ENCODE measurements around the gene EPM2A.
"Not testable (repeated sequence)": the region's sequence is repeated elsewhere in the genome, so short reads cannot be mapped to it uniquely, and the experiment has no call there.

The EPM2A gene

GRCh38 chr6:145735356-145736165 lies at the start of gene EPM2A:
Gene EPM2A, minus strand, starts transcription at chr6:145735520. Its CDS starts 22 bp downstream, at chr6:145735498.
- DNase-seq (ENCODE audit: low read depth in 2 of 2) = peak; percentile 39 to 57

- DNase-seq (ENCODE audit: low read depth in 2 of 2) = no peak
Measured at GRCh38 chr6:145784683-145785082, 49.4 kb upstream of the EPM2A start.

- no peak for DNase-seq (ENCODE audit: low read depth in 2 of 2)
Measured at GRCh38 chr6:145783796-145784195, 48.5 kb upstream of the EPM2A start.

- no peak for DNase-seq (ENCODE audit: low read depth in 2 of 2)
Measured at GRCh38 chr6:145772846-145773245, 37.5 kb upstream of the EPM2A start.

- no peak for DNase-seq (ENCODE audit: low read depth in 2 of 2)
Measured at GRCh38 chr6:145765449-145765848, 30.1 kb upstream of the EPM2A start.

GRCh38 chr6:145763742-145764141 lies 28.4 kb upstream of the EPM2A start:
- no peak for DNase-seq (ENCODE audit: low read depth in 2 of 2)

GRCh38 chr6:145761584-145761983 lies 26.3 kb upstream of the EPM2A start:
- DNase-seq (ENCODE audit: low read depth in 2 of 2) = no peak

GRCh38 chr6:145758113-145758512 lies 22.8 kb upstream of the EPM2A start:
- DNase-seq (ENCODE audit: low read depth in 2 of 2) = no peak

GRCh38 chr6:145756170-145756662 lies 20.9 kb upstream of the EPM2A start:
- no peak for DNase-seq (ENCODE audit: low read depth in 2 of 2)

GRCh38 chr6:145755682-145756081 lies 20.4 kb upstream of the EPM2A start:
- DNase-seq (ENCODE audit: low read depth in 2 of 2) = no peak

- no peak for DNase-seq (ENCODE audit: low read depth in 2 of 2)
Measured at GRCh38 chr6:145752638-145753037, 17.3 kb upstream of the EPM2A start.

- DNase-seq (ENCODE audit: low read depth in 2 of 2) = no peak
Measured at GRCh38 chr6:145749632-145750031, 14.3 kb upstream of the EPM2A start.

GRCh38 chr6:145745861-145746260 lies 10.5 kb upstream of the EPM2A start:
- DNase-seq (ENCODE audit: low read depth in 2 of 2) = no peak

- DNase-seq (ENCODE audit: low read depth in 2 of 2) = no peak
Measured at GRCh38 chr6:145744619-145745018, 9.3 kb upstream of the EPM2A start.

- no peak for DNase-seq (ENCODE audit: low read depth in 2 of 2)
Measured at GRCh38 chr6:145743332-145743731, 8.0 kb upstream of the EPM2A start.

GRCh38 chr6:145742472-145742871 lies 7.2 kb upstream of the EPM2A start:
- DNase-seq (ENCODE audit: low read depth in 2 of 2) = not testable (repeated sequence)

GRCh38 chr6:145739685-145740084 lies 4.4 kb upstream of the EPM2A start:
- not testable (repeated sequence) for DNase-seq (ENCODE audit: low read depth in 2 of 2)

- no peak for DNase-seq (ENCODE audit: low read depth in 2 of 2)
Measured at GRCh38 chr6:145738265-145738664, 2.9 kb upstream of the EPM2A start.

GRCh38 chr6:145736661-145737144 lies 1.4 kb upstream of the EPM2A start:
- no peak for DNase-seq (ENCODE audit: low read depth in 2 of 2)

- peak; percentile 59 to 66 for DNase-seq (ENCODE audit: low read depth in 2 of 2)
Measured at GRCh38 chr6:145734486-145735355, 599 bp downstream of the EPM2A start.

- no peak for DNase-seq (ENCODE audit: low read depth in 2 of 2)
Measured at GRCh38 chr6:145733810-145734209, 1.5 kb downstream of the EPM2A start.

- no peak for DNase-seq (ENCODE audit: low read depth in 2 of 2)
Measured at GRCh38 chr6:145733207-145733606, 2.1 kb downstream of the EPM2A start.
